Stromal cell of bone marrow (primary cell): ENCODE measurements around the gene PROK2.

Experiments
- DNase-seq: peaks from one replicate; pipeline ENCODE4 v3.0.0-alpha.2; 2012; ENCODE audit warnings: low read depth

The PROK2 gene

GRCh38 chr3:71784914-71785531 lies at the start of gene PROK2:
TSS of gene PROK2 (minus strand) at chr3:71785148. CDS start at chr3:71785052, 96 bp downstream.
- no peak for DNase-seq

GRCh38 chr3:71831599-71831998 lies 46.7 kb upstream of the PROK2 start:
- no peak for DNase-seq

- no peak for DNase-seq
Observed at GRCh38 chr3:71825551-71826283, 40.8 kb upstream of the PROK2 start.

- DNase-seq = no peak
Observed at GRCh38 chr3:71821116-71821515, 36.2 kb upstream of the PROK2 start.

GRCh38 chr3:71817262-71817661 lies 32.3 kb upstream of the PROK2 start:
- no peak for DNase-seq

- DNase-seq = no peak
Observed at GRCh38 chr3:71816767-71817156, 31.8 kb upstream of the PROK2 start.

- DNase-seq = no peak
Observed at GRCh38 chr3:71815340-71816067, 30.6 kb upstream of the PROK2 start.

GRCh38 chr3:71813704-71814103 lies 28.8 kb upstream of the PROK2 start:
- no peak for DNase-seq

- DNase-seq = no peak
Observed at GRCh38 chr3:71813073-71813472, 28.1 kb upstream of the PROK2 start.

- no peak for DNase-seq
Observed at GRCh38 chr3:71810056-71810455, 25.1 kb upstream of the PROK2 start.

- no peak for DNase-seq
Observed at GRCh38 chr3:71809321-71810026, 24.5 kb upstream of the PROK2 start.

- no peak for DNase-seq
Observed at GRCh38 chr3:71806736-71807135, 21.8 kb upstream of the PROK2 start.

GRCh38 chr3:71805691-71806090 lies 20.7 kb upstream of the PROK2 start:
- DNase-seq = no peak

GRCh38 chr3:71805199-71805598 lies 20.3 kb upstream of the PROK2 start:
- no peak for DNase-seq

- no peak for DNase-seq
Observed at GRCh38 chr3:71803248-71803647, 18.3 kb upstream of the PROK2 start.

- DNase-seq = no peak
Observed at GRCh38 chr3:71801986-71802385, 17.0 kb upstream of the PROK2 start.

GRCh38 chr3:71800023-71800422 lies 15.1 kb upstream of the PROK2 start:
- DNase-seq = no peak

GRCh38 chr3:71797455-71797854 lies 12.5 kb upstream of the PROK2 start:
- no peak for DNase-seq

GRCh38 chr3:71796290-71796689 lies 11.3 kb upstream of the PROK2 start:
- DNase-seq = no peak

GRCh38 chr3:71791634-71792033 lies 6.7 kb upstream of the PROK2 start:
- no peak for DNase-seq

GRCh38 chr3:71789922-71790321 lies 5.0 kb upstream of the PROK2 start:
- no peak for DNase-seq

GRCh38 chr3:71787851-71788405 lies 3.0 kb upstream of the PROK2 start:
- no peak for DNase-seq
